OCI-LY3 (cell line): Measurements from ENCODE around the gene TBX5.

Experiments
- H2AFZ ChIP-seq: fragments of 200-600, 300-600 bp; shearing (Covaris generic); 2 replicates; pipeline ENCODE4 v1.6.0; 2014; ENCODE audit warnings: antibody characterized with exemption, low read depth, low read length
- H3K27ac ChIP-seq: fragments of 200-600, 300-600 bp; sonication (generic); 2 replicates; pipeline ENCODE4 v1.5.1; 2014; ENCODE audit warnings: mild to moderate bottlenecking, low read length, moderate library complexity, mixed read lengths
- H3K27me3 ChIP-seq: fragments of 200-600, 300-600 bp; sonication (generic); 2 replicates; pipeline ENCODE4 v1.6.1; 2014; ENCODE audit warnings: low read depth, low read length, mixed read lengths
- H3K36me3 ChIP-seq: fragments of 200-600, 300-600 bp; sonication (generic); replicated peaks from 2 replicates; pipeline ENCODE3; 2014; ENCODE audit warnings: low read depth, low read length, mixed read lengths
- H3K4me1 ChIP-seq: fragments of 300-600, 200-600 bp; sonication (generic); 2 replicates; pipeline ENCODE4 v1.6.1; 2014; ENCODE audit warnings: low read length, mixed read lengths
- H3K4me2 ChIP-seq: fragments of 200-600, 300-600 bp; sonication (generic); 2 replicates; pipeline ENCODE4 v1.6.1; 2014; ENCODE audit warnings: low read length, mixed read lengths
- H3K4me3 ChIP-seq: fragments of 300-600, 200-600 bp; sonication (generic); 2 replicates; pipeline ENCODE4 v1.5.1; 2014; ENCODE audit warnings: antibody characterized with exemption, mild to moderate bottlenecking, low read length, moderate library complexity
- H3K79me2 ChIP-seq: fragments of 300-600, 200-600 bp; shearing (Covaris generic); 2 replicates; pipeline ENCODE4 v1.6.1; 2014; ENCODE audit warnings: mild to moderate bottlenecking, low read length, mixed read lengths
- H3K9ac ChIP-seq: fragments of 300-600, 200-600 bp; shearing (Covaris generic); 2 replicates; pipeline ENCODE4 v1.6.0; 2014; ENCODE audit warnings: mild to moderate bottlenecking, low read length, moderate library complexity
- H3K9me3 ChIP-seq: fragments of 200-600, 300-600 bp; shearing (Covaris generic); 2 replicates; pipeline ENCODE4 v1.6.1; 2014; ENCODE audit warnings: low read length, mixed read lengths; ENCODE audit not compliant: insufficient read depth
- H4K20me1 ChIP-seq: fragments of 200-600, 300-600 bp; sonication (generic); 2 replicates; pipeline ENCODE4 v1.6.1; 2016; ENCODE audit warnings: low read length, mixed read lengths; ENCODE audit not compliant: insufficient read depth
- EZH2phosphoT487 ChIP-seq: fragments of 200-600 bp; shearing (Covaris generic); IDR thresholded peaks from 2 replicates; pipeline ENCODE4 v1.6.1; 2018; ENCODE audit warnings: antibody characterized with exemption, mixed run types, low read depth
- TF ChIP-seq, protein P1 (sequence below): fragments of 200-600, 300-600 bp; sonication (generic); IDR thresholded peaks from 2 replicates; pipeline ENCODE4 v1.5.1; 2014; ENCODE audit warnings: antibody characterized with exemption, low read length, low read depth

Gene TBX5

DNA sequence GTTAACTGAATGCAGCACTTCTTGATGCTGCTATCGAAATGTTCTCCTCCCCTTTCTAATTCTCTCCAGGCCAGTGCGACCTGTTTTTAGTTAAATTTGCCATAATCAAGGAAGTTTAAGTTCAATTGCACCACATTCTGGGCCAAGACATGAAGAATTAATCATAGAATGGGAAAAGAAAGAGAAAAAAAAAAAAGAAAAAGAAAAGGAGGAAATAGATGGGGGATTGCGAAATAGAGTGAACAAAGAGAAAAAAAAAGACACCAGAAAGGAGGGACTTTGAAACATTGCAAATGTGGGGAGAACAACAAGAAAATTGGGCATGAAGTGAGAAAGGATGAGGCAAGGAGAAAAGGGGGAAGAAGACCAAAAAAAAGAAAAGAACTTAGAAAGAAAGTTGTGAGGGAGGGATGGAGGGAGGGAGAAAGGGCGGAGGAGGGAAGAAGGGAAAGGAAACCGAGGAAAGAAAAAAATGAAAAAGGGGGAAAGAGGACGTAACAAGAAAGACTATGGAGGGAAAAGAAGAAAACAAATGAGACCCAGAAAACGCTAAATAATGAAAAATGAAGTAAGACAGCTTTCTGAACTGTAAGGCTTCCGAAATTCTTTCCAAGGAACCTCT is 32.8 kb upstream of the TBX5 start:
- no peak overlapping the region for H3K4me2 ChIP-seq
- no peaks in the 10 kb centered on the region for H4K20me1 ChIP-seq
- no peaks in the 10 kb centered on the region for H3K27me3 ChIP-seq
- no peaks in the 10 kb centered on the region for H3K79me2 ChIP-seq
- no peak overlapping the region for H3K27ac ChIP-seq
- H3K9ac ChIP-seq, result no peak overlapping the region
- H3K4me1 ChIP-seq, result no peaks in the 10 kb centered on the region
- no peak overlapping the region for H3K4me3 ChIP-seq
- TF ChIP-seq EZH2phosphoT487, result no peak
- TF ChIP-seq, protein P1, sequence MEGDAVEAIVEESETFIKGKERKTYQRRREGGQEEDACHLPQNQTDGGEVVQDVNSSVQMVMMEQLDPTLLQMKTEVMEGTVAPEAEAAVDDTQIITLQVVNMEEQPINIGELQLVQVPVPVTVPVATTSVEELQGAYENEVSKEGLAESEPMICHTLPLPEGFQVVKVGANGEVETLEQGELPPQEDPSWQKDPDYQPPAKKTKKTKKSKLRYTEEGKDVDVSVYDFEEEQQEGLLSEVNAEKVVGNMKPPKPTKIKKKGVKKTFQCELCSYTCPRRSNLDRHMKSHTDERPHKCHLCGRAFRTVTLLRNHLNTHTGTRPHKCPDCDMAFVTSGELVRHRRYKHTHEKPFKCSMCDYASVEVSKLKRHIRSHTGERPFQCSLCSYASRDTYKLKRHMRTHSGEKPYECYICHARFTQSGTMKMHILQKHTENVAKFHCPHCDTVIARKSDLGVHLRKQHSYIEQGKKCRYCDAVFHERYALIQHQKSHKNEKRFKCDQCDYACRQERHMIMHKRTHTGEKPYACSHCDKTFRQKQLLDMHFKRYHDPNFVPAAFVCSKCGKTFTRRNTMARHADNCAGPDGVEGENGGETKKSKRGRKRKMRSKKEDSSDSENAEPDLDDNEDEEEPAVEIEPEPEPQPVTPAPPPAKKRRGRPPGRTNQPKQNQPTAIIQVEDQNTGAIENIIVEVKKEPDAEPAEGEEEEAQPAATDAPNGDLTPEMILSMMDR, result no peak
- H3K36me3 ChIP-seq, result no peaks in the 10 kb centered on the region
- H2AFZ ChIP-seq, result no peak overlapping the region
- H3K9me3 ChIP-seq, result no peaks in the 10 kb centered on the region

DNA sequence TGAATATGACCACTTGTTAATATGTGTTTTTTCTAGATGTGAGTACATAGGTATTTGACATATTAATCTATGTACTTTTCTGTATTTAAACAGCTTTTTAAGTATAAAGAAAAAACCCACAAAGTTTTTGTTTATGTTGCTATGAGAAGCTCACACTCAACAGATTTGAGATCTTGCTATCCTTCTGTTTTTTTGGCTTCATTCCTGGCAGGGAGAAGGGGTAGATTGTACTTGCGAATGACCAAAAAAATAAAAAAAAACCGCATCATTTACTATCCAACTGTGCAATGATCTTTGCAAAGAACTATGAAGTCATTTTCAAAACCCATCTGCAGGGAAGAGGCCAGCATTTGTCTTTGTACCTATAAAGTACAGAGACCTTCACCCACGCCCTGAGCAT is 28.4 kb upstream of the TBX5 start:
- Histone ChIP-seq H3K79me2 (no peaks in the 10 kb centered on the region), H4K20me1 (no peaks in the 10 kb centered on the region), H3K4me3 (no peak overlapping the region), H3K4me1 (no peaks in the 10 kb centered on the region), H2AFZ (no peak overlapping the region), H3K9me3 (no peaks in the 10 kb centered on the region), H3K36me3 (no peaks in the 10 kb centered on the region), H3K27ac (no peak overlapping the region), H3K27me3 (no peaks in the 10 kb centered on the region), H3K4me2 (no peak overlapping the region), H3K9ac (no peak overlapping the region)
- TF ChIP-seq, protein P1, result no peak
- TF ChIP-seq EZH2phosphoT487, result no peak

DNA sequence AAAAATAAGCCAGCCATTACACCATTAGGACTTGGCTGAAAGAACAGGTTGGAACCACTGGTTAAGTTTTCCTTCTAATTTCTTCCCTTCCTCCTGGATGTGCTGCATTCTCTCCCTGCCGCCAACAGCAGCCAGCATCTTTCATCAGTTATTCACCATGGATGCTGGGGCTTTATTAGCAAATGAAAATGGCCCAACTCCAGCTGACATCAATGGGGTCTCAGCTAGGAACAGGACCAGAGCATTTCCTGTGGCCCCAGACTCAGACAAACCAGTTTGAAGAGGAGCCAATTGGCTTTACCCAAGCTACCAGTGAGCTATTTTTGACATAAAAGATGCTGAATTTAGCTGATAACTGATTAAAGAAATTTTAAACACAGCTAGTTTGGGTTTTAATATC is 26.0 kb upstream of the TBX5 start:
- Histone ChIP-seq H3K27me3 (no peaks in the 10 kb centered on the region), H3K27ac (no peak overlapping the region), H3K4me3 (no peak overlapping the region), H3K79me2 (no peaks in the 10 kb centered on the region), H3K36me3 (no peaks in the 10 kb centered on the region), H4K20me1 (no peaks in the 10 kb centered on the region), H3K9me3 (no peaks in the 10 kb centered on the region), H3K9ac (no peak overlapping the region), H3K4me1 (no peaks in the 10 kb centered on the region), H3K4me2 (no peak overlapping the region), H2AFZ (no peak overlapping the region)
- no peak for TF ChIP-seq EZH2phosphoT487
- TF ChIP-seq, protein P1, result no peak

DNA sequence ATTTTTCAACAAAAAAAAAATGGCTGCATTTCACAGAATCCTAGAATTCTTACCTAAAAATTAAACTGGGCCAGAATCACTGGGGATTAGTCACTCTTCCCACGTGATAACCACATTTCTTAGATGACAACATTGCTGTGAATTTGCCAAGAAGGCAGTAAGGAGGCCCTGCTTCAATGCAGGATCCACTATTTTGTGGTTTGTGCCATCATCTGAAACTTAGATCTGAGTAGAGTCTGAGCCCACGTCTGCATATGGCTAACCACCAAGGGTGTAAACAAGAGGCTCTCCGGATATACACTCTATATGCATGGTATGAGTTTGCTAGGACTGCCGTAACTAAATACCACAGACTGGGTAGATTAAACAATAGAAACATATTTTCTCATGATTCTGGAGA is 24.4 kb upstream of the TBX5 start:
- Histone ChIP-seq H3K27me3 (no peaks in the 10 kb centered on the region), H3K4me2 (no peak overlapping the region)

More for the DNA sequence above, 24.4 kb upstream of the TBX5 start:
- Histone ChIP-seq H2AFZ (no peak overlapping the region), H3K79me2 (no peaks in the 10 kb centered on the region), H3K27ac (no peak overlapping the region), H3K36me3 (no peaks in the 10 kb centered on the region), H4K20me1 (no peaks in the 10 kb centered on the region), H3K9ac (no peak overlapping the region), H3K4me3 (no peak overlapping the region), H3K9me3 (no peaks in the 10 kb centered on the region), H3K4me1 (no peaks in the 10 kb centered on the region)
- TF ChIP-seq, protein P1, result no peak
- no peak for TF ChIP-seq EZH2phosphoT487
